ENCODE data around the gene SANBR. TPM values are rescaled to one million over a fixed set of nuclear protein-coding genes. Genes with fewer than 3 reads are reported as not detected.
A peak's percentile ranks its signal among the peaks of the same experiment; 100 is the strongest.

The SANBR gene
- polyA plus RNA-seq (2013, experiment 1 of 2): 20.4 TPM
- polyA plus RNA-seq (2013, experiment 2 of 2): 21.3 TPM

GRCh38 chr2:61065714-61066709, at the start of gene SANBR:
TSS of gene SANBR (plus strand) at chr2:61065871. CDS start at chr2:61070351, 4,480 bp downstream.
- Histone ChIP-seq H3K4me1 (ENCODE audit: control insufficient read depth, insufficient read depth, low read length, poor library complexity, severe bottlenecking) (no peaks in the 10 kb centered on the region), H3K36me3 (ENCODE audit: control insufficient read depth, insufficient read depth, low read length) (peaks cover 22% of the 10 kb centered on the region), H3K27ac (ENCODE audit: low read depth, low read length, severe bottlenecking) (peak within 1 kb of the TSS; percentile 63), H3K9me3 (ENCODE audit: control insufficient read depth, low read length) (no peaks in the 10 kb centered on the region), H3K4me3 (ENCODE audit: extremely low read depth, insufficient read depth, low read length, poor library complexity, severe bottlenecking) (peak within 1 kb of the TSS; percentile 88)
- WGBS, 2 experiments (ENCODE audit: insufficient coverage in 2 of 2): 0% methylated on average over 82 to 98 of the region's 112 CpGs

- no peaks in the 10 kb centered on the region for H3K4me1 ChIP-seq (ENCODE audit: control insufficient read depth, insufficient read depth, low read length, poor library complexity, severe bottlenecking)
- peaks cover 5% of the 10 kb centered on the region for H3K36me3 ChIP-seq (ENCODE audit: control insufficient read depth, insufficient read depth, low read length)
- peak overlapping the region; percentile 97 for H3K4me3 ChIP-seq (ENCODE audit: extremely low read depth, insufficient read depth, low read length, poor library complexity, severe bottlenecking)
- H3K27ac ChIP-seq (ENCODE audit: low read depth, low read length, severe bottlenecking): no peak overlapping the region
- H3K9me3 ChIP-seq (ENCODE audit: control insufficient read depth, low read length): no peaks in the 10 kb centered on the region
- no CpG with 5 or more reads among the region's 2 CpGs for WGBS, 2 experiments (ENCODE audit: insufficient coverage in 2 of 2)
Measured at GRCh38 chr2:61015976-61016375, 49.7 kb upstream of the SANBR start.

GRCh38 chr2:61016392-61017002, 49.2 kb upstream of the SANBR start:
- 13 to 25% methylated on average over 4 to 10 of the region's 16 CpGs for WGBS, 2 experiments (ENCODE audit: insufficient coverage in 2 of 2)
- Histone ChIP-seq H3K36me3 (ENCODE audit: control insufficient read depth, insufficient read depth, low read length) (peaks cover 10% of the 10 kb centered on the region), H3K4me1 (ENCODE audit: control insufficient read depth, insufficient read depth, low read length, poor library complexity, severe bottlenecking) (no peaks in the 10 kb centered on the region), H3K9me3 (ENCODE audit: control insufficient read depth, low read length) (no peaks in the 10 kb centered on the region), H3K4me3 (ENCODE audit: extremely low read depth, insufficient read depth, low read length, poor library complexity, severe bottlenecking) (peak overlapping the region; percentile 97), H3K27ac (ENCODE audit: low read depth, low read length, severe bottlenecking) (peak overlapping the region; percentile 54)

DNA sequence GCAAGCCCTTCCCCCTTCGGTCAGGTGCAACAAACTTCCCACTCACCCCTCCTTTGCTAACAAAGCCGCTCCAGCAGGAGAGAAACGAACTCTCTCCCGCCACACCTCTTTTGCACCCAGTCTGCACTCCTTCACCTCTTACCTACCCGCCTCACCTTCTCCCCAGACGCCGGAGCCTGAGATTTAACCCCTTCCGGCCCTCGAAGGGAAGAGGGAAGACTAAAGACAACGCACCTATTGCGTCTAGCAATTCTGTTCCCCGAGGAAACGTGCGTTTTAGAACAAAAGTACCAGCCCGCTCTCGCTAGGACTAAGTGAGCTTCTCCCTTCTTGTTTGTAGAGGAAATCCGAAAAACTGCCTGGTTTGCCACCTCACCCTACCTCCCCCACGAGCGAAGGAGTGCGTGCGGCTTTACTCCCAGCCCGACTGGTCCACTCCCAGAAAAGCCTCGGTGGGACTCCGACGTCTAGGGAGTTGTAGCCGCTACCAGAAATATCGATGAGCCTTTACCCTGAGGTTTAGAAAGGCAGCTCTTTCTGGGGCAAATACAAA, 48.6 kb upstream of the SANBR start:
- 0% methylated on average over 23 to 25 of the region's 27 CpGs for WGBS, 2 experiments (ENCODE audit: insufficient coverage in 2 of 2)
- peaks cover under 1% of the 10 kb centered on the region for H3K9me3 ChIP-seq (ENCODE audit: control insufficient read depth, low read length)
- H3K27ac ChIP-seq (ENCODE audit: low read depth, low read length, severe bottlenecking): peak overlapping the region; percentile 54
- H3K4me1 ChIP-seq (ENCODE audit: control insufficient read depth, insufficient read depth, low read length, poor library complexity, severe bottlenecking): no peaks in the 10 kb centered on the region
- peaks cover 16% of the 10 kb centered on the region for H3K36me3 ChIP-seq (ENCODE audit: control insufficient read depth, insufficient read depth, low read length)
- peak overlapping the region; percentile 97 for H3K4me3 ChIP-seq (ENCODE audit: extremely low read depth, insufficient read depth, low read length, poor library complexity, severe bottlenecking)

- Histone ChIP-seq H3K4me1 (ENCODE audit: control insufficient read depth, insufficient read depth, low read length, poor library complexity, severe bottlenecking) (no peaks in the 10 kb centered on the region), H3K27ac (ENCODE audit: low read depth, low read length, severe bottlenecking) (peak within 1 kb of the TSS; percentile 54), H3K4me3 (ENCODE audit: extremely low read depth, insufficient read depth, low read length, poor library complexity, severe bottlenecking) (peak within 1 kb of the TSS; percentile 97), H3K36me3 (ENCODE audit: control insufficient read depth, insufficient read depth, low read length) (peaks cover 22% of the 10 kb centered on the region), H3K9me3 (ENCODE audit: control insufficient read depth, low read length) (peaks cover 5% of the 10 kb centered on the region)
- WGBS, 2 experiments (ENCODE audit: insufficient coverage in 2 of 2): 0% methylated on average over 22 of the region's 39 CpGs
Measured at GRCh38 chr2:61017556-61018317, 47.9 kb upstream of the SANBR start, which contains the start of the genes PEX13 and PUS10. TSS of gene PEX13 (plus strand) at chr2:61017720. CDS start at chr2:61017760, 40 bp downstream. TSS of gene PUS10 (minus strand) at chr2:61018255. CDS start at chr2:61011890, 6,365 bp downstream.

- 0% methylated on average over 3 of the region's 7 CpGs; no CpG with 5 or more reads in 1 of the 2 experiments for WGBS, 2 experiments (ENCODE audit: insufficient coverage in 2 of 2)
- peak overlapping the region; percentile 54 for H3K27ac ChIP-seq (ENCODE audit: low read depth, low read length, severe bottlenecking)
- peak overlapping the region; percentile 97 for H3K4me3 ChIP-seq (ENCODE audit: extremely low read depth, insufficient read depth, low read length, poor library complexity, severe bottlenecking)
- peaks cover 5% of the 10 kb centered on the region for H3K9me3 ChIP-seq (ENCODE audit: control insufficient read depth, low read length)
- H3K36me3 ChIP-seq (ENCODE audit: control insufficient read depth, insufficient read depth, low read length): peaks cover 28% of the 10 kb centered on the region
- no peaks in the 10 kb centered on the region for H3K4me1 ChIP-seq (ENCODE audit: control insufficient read depth, insufficient read depth, low read length, poor library complexity, severe bottlenecking)
Measured at GRCh38 chr2:61018318-61018755, 47.3 kb upstream of the SANBR start.

- H3K4me3 ChIP-seq (ENCODE audit: extremely low read depth, insufficient read depth, low read length, poor library complexity, severe bottlenecking): peak overlapping the region; percentile 97
- H3K27ac ChIP-seq (ENCODE audit: low read depth, low read length, severe bottlenecking): no peak overlapping the region
- no CpG with 5 or more reads among the region's 6 CpGs for WGBS, 2 experiments (ENCODE audit: insufficient coverage in 2 of 2)
Measured at GRCh38 chr2:61018798-61019197, 46.9 kb upstream of the SANBR start.

GRCh38 chr2:61021228-61021660, 44.4 kb upstream of the SANBR start:
- Histone ChIP-seq H3K4me3 (ENCODE audit: extremely low read depth, insufficient read depth, low read length, poor library complexity, severe bottlenecking) (no peak overlapping the region), H3K9me3 (ENCODE audit: control insufficient read depth, low read length) (peaks cover 5% of the 10 kb centered on the region), H3K27ac (ENCODE audit: low read depth, low read length, severe bottlenecking) (no peak overlapping the region), H3K36me3 (ENCODE audit: control insufficient read depth, insufficient read depth, low read length) (peaks cover 37% of the 10 kb centered on the region), H3K4me1 (ENCODE audit: control insufficient read depth, insufficient read depth, low read length, poor library complexity, severe bottlenecking) (no peaks in the 10 kb centered on the region)
- 89 to 98% methylated on average over 4 to 5 of the region's 6 CpGs for whole genome bisulfite sequencing, 2 experiments (ENCODE audit: insufficient coverage in 2 of 2)

More at GRCh38 chr2:61018798-61019197, 46.9 kb upstream of the SANBR start:
- Histone ChIP-seq H3K36me3 (ENCODE audit: control insufficient read depth, insufficient read depth, low read length) (peaks cover 33% of the 10 kb centered on the region), H3K4me1 (ENCODE audit: control insufficient read depth, insufficient read depth, low read length, poor library complexity, severe bottlenecking) (no peaks in the 10 kb centered on the region), H3K9me3 (ENCODE audit: control insufficient read depth, low read length) (peaks cover 5% of the 10 kb centered on the region)

GRCh38 chr2:61023670-61024069, 42.0 kb upstream of the SANBR start:
- Histone ChIP-seq H3K27ac (ENCODE audit: low read depth, low read length, severe bottlenecking) (no peak overlapping the region), H3K4me1 (ENCODE audit: control insufficient read depth, insufficient read depth, low read length, poor library complexity, severe bottlenecking) (no peaks in the 10 kb centered on the region), H3K4me3 (ENCODE audit: extremely low read depth, insufficient read depth, low read length, poor library complexity, severe bottlenecking) (no peak overlapping the region), H3K9me3 (ENCODE audit: control insufficient read depth, low read length) (peaks cover 5% of the 10 kb centered on the region), H3K36me3 (ENCODE audit: control insufficient read depth, insufficient read depth, low read length) (peaks cover 37% of the 10 kb centered on the region)
- 80% methylated on average over 2 of the region's 4 CpGs; no CpG with 5 or more reads in 1 of the 2 experiments for WGBS, 2 experiments (ENCODE audit: insufficient coverage in 2 of 2)

DNA sequence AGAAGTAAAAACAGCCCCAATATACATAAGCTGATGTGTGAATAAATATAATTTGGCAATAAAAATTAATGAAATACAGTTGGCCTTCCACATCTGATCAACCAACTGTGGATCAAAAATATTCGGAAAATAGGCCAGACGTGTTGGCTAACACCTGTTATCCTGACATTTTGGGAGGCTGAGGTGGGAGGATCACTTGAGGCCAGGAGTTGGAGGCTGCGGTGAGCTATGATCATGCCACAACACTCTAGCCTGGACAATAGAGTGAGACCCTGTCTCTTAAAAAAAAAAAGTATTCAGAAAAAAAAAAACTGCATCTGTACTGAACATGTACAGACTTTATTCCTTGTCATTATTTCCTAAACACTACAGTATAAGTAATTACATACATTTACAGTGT, 36.1 kb upstream of the SANBR start:
- H3K36me3 ChIP-seq (ENCODE audit: control insufficient read depth, insufficient read depth, low read length): peaks cover 37% of the 10 kb centered on the region
- H3K4me1 ChIP-seq (ENCODE audit: control insufficient read depth, insufficient read depth, low read length, poor library complexity, severe bottlenecking): no peaks in the 10 kb centered on the region
- WGBS, 2 experiments (ENCODE audit: insufficient coverage in 2 of 2): 92 to 95% methylated on average over 3 of the region's 3 CpGs
- H3K4me3 ChIP-seq (ENCODE audit: extremely low read depth, insufficient read depth, low read length, poor library complexity, severe bottlenecking): no peak overlapping the region
- H3K27ac ChIP-seq (ENCODE audit: low read depth, low read length, severe bottlenecking): no peak overlapping the region
- no peaks in the 10 kb centered on the region for H3K9me3 ChIP-seq (ENCODE audit: control insufficient read depth, low read length)
